Stomach smooth muscle (tissue), 2 donors: Measurements from ENCODE around the gene CYP24A1.
A peak's percentile ranks its signal among the peaks of the same experiment; 100 is the strongest.

Experiments used
- H3K27ac ChIP-seq: one replicate; pipeline ENCODE4 v1.7.0; 2013; ENCODE audit warnings: mild to moderate bottlenecking, low read length, inconsistent platforms
- H3K27me3 ChIP-seq, 2 donors: one replicate each; pipeline ENCODE4 v1.7.0; 2013; ENCODE audit warnings: low read length in 2 of 2; ENCODE audit not compliant: insufficient read depth in 2 of 2, control insufficient read depth in 1 of 2
- H3K36me3 ChIP-seq, 2 donors: one replicate each; pipeline ENCODE4 v1.7.0; 2013; ENCODE audit warnings: low read length in 2 of 2; ENCODE audit not compliant: control insufficient read depth in 2 of 2, insufficient read depth in 2 of 2
- H3K4me1 ChIP-seq: one replicate; pipeline ENCODE4 v1.7.0; 2013; ENCODE audit warnings: low read length; ENCODE audit not compliant: control insufficient read depth, insufficient read depth
- H3K4me3 ChIP-seq, 2 donors: one replicate each; pipeline ENCODE4 v1.7.0; 2013; ENCODE audit warnings: low read length in 2 of 2
- H3K9ac ChIP-seq, 2 donors: one replicate each; pipeline ENCODE4 v1.7.0; 2013; ENCODE audit warnings: low read length in 2 of 2, mild to moderate bottlenecking in 1 of 2
- H3K9me3 ChIP-seq, 2 donors: one replicate each; pipeline ENCODE4 v1.7.0; 2013; ENCODE audit warnings: low read length in 2 of 2; ENCODE audit not compliant: control insufficient read depth in 2 of 2
- donor health status: healthy.
- donor health status: Pancreatic carcinoma.

Gene CYP24A1

DNA sequence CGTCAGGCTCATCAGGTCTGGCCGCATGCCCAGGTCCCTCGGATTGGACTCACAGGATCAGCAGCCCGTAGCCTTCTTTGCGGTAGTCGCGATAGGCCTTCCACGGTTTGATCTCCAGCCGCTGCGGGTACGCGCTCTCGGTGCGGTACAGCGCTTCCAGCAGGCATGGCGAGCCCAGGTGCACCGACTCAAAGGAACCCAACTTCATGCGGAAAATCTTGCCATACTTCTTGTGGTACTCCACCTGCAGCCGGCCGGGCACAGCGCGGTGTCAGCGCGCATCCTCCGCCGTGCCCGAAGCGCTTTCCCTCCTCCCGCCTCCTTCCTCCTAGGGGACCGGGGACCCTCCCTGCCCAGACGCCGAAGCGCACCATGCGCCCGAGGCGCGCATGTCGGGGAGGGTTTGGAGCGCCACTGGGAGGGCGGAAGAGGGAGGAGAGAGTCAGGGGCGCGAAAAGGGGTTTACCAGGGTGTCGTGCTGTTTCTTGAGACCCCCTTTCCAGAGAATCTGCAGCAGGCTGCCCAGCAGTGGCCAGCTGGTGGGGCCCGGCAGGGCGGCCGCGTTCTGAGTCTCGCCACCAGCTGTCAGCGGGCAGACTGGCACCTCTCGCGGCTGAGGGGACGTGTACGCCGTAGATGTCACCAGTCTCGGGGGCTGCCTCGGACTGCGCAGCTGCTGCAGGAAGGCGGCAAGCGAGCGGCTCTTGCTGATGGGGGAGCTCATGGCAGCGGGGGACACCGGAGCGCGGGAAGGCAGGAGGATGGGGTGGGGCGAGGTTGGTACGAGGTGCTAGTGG is 732 bp downstream of the CYP24A1 start:
- Histone ChIP-seq H3K9me3 (no peaks in the 10 kb centered on the region), H3K4me1 (peaks cover 11% of the 10 kb centered on the region), H3K27me3 (peaks cover 41 to 48% of the 10 kb centered on the region in 2 donors), H3K27ac (no peak overlapping the region), H3K4me3 (peak overlapping the region in 1 of 2 donors; percentile 29), H3K9ac (no peak overlapping the region), H3K36me3 (no peaks in the 10 kb centered on the region)

DNA sequence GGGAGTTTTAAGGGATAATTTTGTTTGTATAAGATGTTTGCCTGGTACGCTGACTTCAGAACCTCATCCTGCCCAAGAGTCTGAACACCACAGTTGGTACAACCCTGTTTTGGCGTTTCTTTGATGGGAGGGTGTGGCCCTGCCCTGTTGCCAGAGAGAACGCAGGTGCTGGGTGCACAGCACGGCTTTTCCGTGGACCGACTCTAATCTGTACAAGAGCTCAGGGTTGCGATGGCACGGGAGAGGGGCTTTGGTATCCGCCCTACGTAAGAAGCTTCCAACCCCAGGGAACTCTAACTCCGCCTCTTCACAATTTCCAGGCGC is 1.3 kb downstream of the CYP24A1 start:
- peaks cover 11% of the 10 kb centered on the region for H3K4me1 ChIP-seq
- no peaks in the 10 kb centered on the region for H3K9me3 ChIP-seq
- no peaks in the 10 kb centered on the region for H3K36me3 ChIP-seq
- H3K27me3 ChIP-seq: peaks cover 42 to 50% of the 10 kb centered on the region in 2 donors
- H3K9ac ChIP-seq: no peak overlapping the region
- no peak overlapping the region for H3K4me3 ChIP-seq
- H3K27ac ChIP-seq: no peak overlapping the region

DNA sequence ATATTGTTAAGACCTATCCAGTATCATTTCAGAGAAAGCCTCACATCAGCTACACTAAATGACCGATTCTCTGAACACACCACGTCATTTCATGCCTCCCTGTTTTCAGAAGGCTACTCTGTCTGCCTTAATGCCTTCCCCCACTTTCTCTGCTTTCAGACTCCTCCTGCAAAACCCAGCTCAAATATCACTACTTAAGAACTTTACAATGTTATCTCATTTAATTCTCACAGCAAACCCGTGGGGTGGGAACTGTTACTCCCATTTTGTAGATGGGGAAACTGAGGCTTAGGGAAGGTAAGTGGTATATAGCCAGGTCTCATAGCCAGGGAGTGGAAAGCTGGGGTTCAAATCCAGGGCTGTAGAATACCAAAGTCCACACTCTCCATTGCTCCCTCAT is 2.8 kb downstream of the CYP24A1 start:
- H3K27me3 ChIP-seq: peaks cover 42 to 50% of the 10 kb centered on the region in 2 donors
- H3K4me1 ChIP-seq: peaks cover 11% of the 10 kb centered on the region
- no peaks in the 10 kb centered on the region for H3K36me3 ChIP-seq
- no peak overlapping the region for H3K27ac ChIP-seq
- no peak overlapping the region for H3K9ac ChIP-seq
- no peak overlapping the region for H3K4me3 ChIP-seq
- H3K9me3 ChIP-seq: no peaks in the 10 kb centered on the region

DNA sequence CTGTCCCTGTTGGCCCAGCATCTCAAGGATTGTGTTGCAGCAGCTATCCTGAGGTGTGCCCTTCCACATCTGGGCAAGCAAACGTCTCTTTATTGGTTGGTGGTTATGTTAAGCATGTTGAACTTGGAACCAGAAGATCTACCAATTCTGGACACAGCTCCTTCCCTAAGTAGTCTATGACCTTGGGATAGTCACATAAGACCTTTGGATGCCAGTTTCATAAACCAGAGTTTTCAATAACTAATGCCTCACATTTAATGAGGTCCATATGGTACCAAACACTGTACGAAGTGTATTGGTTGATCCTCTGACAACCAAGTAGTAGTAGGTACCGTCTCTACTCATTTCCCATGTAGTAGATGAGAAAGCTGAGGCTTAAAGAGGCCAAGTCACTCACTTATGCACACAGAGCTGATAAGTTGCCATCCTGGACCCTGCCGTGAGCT is 3.7 kb downstream of the CYP24A1 start:
- Histone ChIP-seq H3K36me3 (no peaks in the 10 kb centered on the region), H3K9ac (no peak overlapping the region), H3K9me3 (no peaks in the 10 kb centered on the region), H3K27ac (no peak overlapping the region), H3K27me3 (peaks cover 41 to 50% of the 10 kb centered on the region in 2 donors), H3K4me3 (no peak overlapping the region), H3K4me1 (peaks cover 11% of the 10 kb centered on the region)

DNA sequence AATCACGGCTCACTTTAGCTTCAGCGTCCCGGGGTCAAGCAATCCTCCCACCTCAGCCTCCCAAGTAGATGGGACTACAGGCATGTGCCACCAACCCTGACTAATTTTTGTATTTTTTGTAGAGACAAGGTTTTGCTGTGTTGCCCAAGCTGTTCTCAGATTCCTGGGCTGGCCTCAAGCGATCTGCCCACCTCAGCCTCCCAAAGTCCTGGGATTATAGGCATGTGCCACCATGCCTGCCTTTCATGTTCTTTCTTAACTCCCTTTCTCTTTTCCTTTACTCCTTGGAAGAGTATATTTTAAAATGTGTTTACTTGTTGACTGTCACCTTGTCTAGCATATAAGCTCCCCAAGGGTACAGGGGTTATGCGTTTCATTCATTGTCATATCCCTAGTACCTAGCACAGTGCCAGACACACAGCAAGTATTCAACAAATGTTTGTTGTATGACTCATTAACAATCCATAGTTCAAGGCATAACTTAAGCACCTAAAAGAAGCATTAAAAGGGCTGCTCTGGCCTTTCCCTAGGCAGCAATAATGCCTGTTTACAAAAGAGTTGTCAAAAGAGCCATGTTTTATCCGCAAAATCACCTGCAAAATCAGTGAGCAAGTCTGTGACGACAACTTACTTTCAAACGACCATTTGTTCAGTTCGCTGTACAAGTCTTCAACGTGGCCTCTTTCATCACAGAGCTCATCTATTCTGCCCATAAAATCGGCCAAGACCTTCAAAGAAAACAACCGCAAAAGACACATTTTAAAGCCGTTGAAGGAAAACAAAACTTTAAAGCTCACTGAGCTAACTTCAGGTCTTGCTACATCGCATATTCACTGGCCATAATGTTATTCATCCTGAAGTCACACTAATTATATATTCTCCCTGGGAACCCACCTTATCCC is 4.6 kb downstream of the CYP24A1 start:
- H3K27me3 ChIP-seq: peaks cover 36 to 47% of the 10 kb centered on the region in 2 donors
- H3K9me3 ChIP-seq: no peaks in the 10 kb centered on the region

DNA sequence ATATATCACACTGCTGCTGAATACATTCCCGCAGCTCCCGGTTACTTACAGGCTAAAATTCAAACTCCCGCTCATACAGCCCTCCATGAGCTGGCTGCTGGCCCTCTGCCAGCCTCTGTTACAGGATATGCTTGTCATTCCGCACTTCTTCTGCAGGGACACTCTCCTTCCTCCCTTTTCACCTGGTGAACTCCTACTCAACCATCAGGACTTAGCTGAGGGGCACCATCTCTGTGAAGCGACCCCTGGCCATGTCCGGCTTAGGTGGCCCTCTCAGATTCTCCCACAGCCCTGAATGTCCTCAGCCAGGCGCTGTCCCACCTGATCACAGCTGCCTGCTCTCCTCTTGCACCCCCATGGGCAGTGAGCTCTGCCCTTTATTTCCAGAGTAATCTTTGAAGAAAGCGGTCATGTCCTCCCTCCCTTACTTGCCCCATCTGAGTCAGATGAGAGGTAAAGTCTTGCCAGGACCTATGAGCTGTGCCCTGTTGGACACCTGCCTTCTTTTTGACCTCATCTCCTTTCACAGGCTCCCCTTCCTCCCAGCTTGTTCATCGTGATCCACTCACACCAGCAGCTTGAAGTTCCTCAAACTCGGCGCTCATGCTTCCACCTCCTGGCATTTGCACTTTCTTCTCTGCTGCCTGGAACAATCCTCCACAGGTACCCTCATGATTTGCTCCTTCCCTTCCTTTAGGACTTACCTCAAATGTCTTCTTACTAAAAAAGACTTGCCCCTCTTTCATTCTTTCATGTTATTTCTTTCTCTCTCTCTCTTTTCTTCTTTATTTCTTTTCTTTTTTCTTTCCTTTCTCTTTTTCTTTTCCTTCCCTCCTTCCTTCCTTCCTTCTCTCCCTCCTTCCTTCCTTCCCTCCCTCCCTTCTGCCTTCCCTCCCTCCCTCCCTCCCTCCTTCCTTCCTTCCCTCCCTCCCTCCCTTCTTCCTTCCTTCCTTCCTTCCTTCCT is 5.6 kb downstream of the CYP24A1 start:
- Histone ChIP-seq H3K9me3 (no peaks in the 10 kb centered on the region), H3K4me1 (peaks cover 2% of the 10 kb centered on the region), H3K4me3 (no peak overlapping the region), H3K9ac (no peak overlapping the region), H3K27ac (no peak overlapping the region), H3K36me3 (no peaks in the 10 kb centered on the region), H3K27me3 (peaks cover 31 to 37% of the 10 kb centered on the region in 2 donors)

More for the DNA sequence above, 4.6 kb downstream of the CYP24A1 start:
- Histone ChIP-seq H3K27ac (no peak overlapping the region), H3K9ac (no peak overlapping the region), H3K4me1 (peaks cover 11% of the 10 kb centered on the region), H3K36me3 (no peaks in the 10 kb centered on the region), H3K4me3 (no peak overlapping the region)

DNA sequence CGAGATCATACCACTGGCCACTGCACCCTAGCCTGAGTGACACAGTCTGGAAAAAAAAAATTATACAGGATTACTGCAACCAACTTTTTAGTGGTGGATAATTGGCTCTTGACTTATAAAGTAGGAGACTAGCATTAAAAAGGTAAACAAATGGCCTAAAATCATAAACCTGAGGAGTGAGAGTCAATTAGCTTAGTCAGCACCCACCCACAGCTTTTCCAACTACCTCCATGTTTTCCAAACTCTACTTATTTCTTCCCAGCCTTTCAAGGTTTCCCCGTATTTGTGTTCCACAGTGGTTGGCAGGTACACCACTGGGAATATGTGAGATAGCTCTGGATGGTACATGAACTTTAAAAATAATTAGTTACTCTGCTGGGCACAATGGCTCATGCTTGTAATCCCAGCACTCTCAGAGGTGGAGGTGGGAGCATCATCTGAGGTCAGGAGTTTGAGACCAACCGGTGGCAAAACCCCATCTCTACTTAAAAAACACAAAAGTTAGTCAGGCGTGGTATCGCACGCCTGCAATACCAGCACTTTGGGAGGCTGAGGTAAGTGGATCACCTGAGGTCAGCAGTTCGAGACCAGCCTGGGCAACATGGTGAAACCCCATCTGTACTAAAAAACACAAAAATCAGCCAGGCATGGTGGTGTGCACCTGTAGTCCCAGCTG is 6.7 kb downstream of the CYP24A1 start:
- H3K27me3 ChIP-seq: peaks cover 25 to 26% of the 10 kb centered on the region in 2 donors
- no peak overlapping the region for H3K4me3 ChIP-seq
- H3K27ac ChIP-seq: no peak overlapping the region
- H3K36me3 ChIP-seq: no peaks in the 10 kb centered on the region
- H3K4me1 ChIP-seq: no peaks in the 10 kb centered on the region
- no peaks in the 10 kb centered on the region for H3K9me3 ChIP-seq
- H3K9ac ChIP-seq: no peak overlapping the region

DNA sequence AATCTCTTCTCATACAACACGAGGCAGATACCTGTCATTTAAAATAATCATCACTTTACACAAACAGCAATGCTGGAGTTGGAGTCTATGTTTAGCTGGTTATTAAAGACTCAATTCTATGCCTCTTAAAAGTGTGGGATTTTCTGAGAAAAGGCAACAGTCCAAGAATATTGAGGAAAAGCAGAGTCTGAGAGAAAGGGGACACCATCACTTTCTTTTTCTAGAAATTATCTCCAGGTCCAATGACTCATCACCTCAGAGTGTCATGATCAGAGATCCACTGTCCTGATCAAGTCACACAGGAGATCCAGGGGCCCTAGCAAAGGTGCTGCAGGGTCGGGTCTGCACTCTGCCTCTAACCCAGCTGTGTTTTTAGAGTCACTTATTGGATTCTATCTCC is 8.0 kb downstream of the CYP24A1 start:
- Histone ChIP-seq H3K36me3 (no peaks in the 10 kb centered on the region), H3K27me3 (peaks cover 17 to 18% of the 10 kb centered on the region in 2 donors), H3K9ac (no peak overlapping the region), H3K27ac (no peak overlapping the region), H3K4me1 (no peaks in the 10 kb centered on the region), H3K9me3 (no peaks in the 10 kb centered on the region), H3K4me3 (no peak overlapping the region)

DNA sequence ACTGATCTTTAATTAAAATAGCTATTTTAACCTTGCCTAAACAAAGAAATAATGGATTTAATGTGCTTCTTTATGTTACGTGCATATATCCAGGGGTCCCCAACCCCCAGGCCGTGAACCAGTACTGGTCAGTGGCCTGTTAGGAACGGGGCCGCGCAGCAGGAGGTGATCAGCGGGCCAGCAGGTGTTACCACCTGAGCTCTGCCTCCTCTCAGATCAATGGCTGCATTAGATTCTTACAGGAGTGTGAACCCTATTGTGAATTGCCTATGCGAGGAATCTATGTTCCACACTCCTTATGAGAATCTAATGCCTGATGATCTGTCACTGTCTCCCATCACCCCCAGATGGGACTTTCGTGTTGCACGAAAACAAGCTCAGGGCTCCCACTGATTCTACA is 8.8 kb downstream of the CYP24A1 start:
- H3K27me3 ChIP-seq: peaks cover 15 to 17% of the 10 kb centered on the region in 2 donors
- no peaks in the 10 kb centered on the region for H3K9me3 ChIP-seq
- no peaks in the 10 kb centered on the region for H3K4me1 ChIP-seq
- no peak overlapping the region for H3K9ac ChIP-seq
- no peak overlapping the region for H3K27ac ChIP-seq
- H3K36me3 ChIP-seq: no peaks in the 10 kb centered on the region
- H3K4me3 ChIP-seq: no peak overlapping the region

DNA sequence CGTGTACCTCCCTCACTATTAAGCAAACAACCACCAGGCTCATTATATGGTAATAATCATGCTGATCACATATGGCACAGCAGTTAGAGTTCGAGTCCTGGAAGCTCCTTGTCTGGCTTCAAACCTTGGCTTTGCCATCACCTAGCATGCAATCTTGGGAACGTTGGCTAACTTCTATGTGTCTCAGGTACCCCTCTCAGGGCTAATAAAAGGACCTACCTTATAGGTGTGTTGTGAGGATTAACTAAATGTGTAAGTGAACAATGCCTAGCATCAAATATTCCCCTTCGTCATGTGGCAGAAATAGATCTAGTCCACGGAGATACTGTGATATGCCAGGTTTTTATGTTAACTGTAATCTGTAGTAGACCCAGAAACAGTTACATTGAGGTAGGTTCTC is 10.4 kb downstream of the CYP24A1 start:
- H3K4me3 ChIP-seq: no peak overlapping the region
- no peaks in the 10 kb centered on the region for H3K9me3 ChIP-seq
- no peak overlapping the region for H3K27ac ChIP-seq
- H3K36me3 ChIP-seq: no peaks in the 10 kb centered on the region
- no peak overlapping the region for H3K9ac ChIP-seq
- no peaks in the 10 kb centered on the region for H3K4me1 ChIP-seq
- H3K27me3 ChIP-seq: peaks cover 7 to 10% of the 10 kb centered on the region in 2 donors
